ENCODE data around the gene PRKN. TPM values are rescaled to one million over a fixed set of nuclear protein-coding genes. Genes with fewer than 3 reads are reported as not detected.

Gene PRKN
- total and polyA plus RNA-seq, 2 experiments from 2014 or later, result 0.10 to 0.84 TPM

DNA sequence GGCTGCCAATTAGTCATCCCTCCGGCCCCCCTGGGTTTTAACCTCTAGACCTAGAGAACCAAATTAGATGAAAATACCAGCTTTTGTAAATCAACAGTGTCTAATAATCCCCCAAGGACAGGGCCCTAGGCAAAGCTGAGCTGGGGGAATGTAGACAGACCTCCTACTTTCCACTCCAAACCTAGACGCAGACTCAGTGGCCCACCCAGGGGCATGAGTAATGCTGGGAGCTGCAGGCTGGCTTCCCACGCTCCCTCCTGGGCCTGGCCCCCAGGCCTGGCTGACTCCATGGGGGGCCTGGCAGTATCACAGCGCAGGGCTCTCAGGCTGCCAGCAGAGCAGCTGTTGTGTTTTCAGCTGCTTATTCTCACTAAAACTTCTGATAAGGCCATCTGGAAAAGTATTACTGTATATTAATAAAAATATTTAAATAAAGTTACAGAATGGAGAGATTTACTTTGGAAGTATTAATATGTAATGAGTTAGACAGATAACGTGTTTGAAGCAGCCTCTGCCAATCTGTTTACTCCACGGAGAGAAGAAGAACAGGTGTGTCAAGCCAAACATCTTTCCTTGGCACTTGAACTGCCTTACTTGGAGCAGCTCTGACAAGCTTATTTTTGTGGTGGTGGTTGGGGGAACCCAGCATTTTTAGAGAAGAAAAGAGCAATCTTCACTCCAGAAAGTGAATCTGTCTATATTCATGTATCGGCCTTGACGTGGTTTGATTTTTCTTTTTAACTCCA is 1309.7 kb downstream of the PRKN start:
- Histone ChIP-seq H3K9me2 (ENCODE audit: insufficient read depth) (no peaks in the 10 kb centered on the region), H3K27me3 (ENCODE audit: insufficient read depth) (no peaks in the 10 kb centered on the region), H2AFZ (no peak overlapping the region), H4K20me1 (replicated peaks; ENCODE audit: insufficient read depth) (no peaks in the 10 kb centered on the region), H3F3A (replicated peaks; ENCODE audit: low read depth) (no peaks in the 10 kb centered on the region), H3K4me1 (ENCODE audit: insufficient read depth) (no peaks in the 10 kb centered on the region), H3K36me3 (ENCODE audit: insufficient read depth) (no peaks in the 10 kb centered on the region), H3K27ac (ENCODE audit: low read depth) (no peak overlapping the region), H3K4me3 (no peak overlapping the region), H3K4me2 (no peak overlapping the region), H3K79me2 (replicated peaks; ENCODE audit: insufficient read depth) (no peaks in the 10 kb centered on the region)
- Mint-ChIP-seq H3K9me3 (no peaks in the 10 kb centered on the region), H3K27ac (no peak overlapping the region), H3K4me3 (no peak overlapping the region), H3K27me3 (ENCODE audit: insufficient read depth, low read depth, poor library complexity) (peaks cover 6% of the 10 kb centered on the region), H3K4me1 (peaks cover 18% of the 10 kb centered on the region), H3K36me3 (ENCODE audit: low read depth) (no peaks in the 10 kb centered on the region)
- TF ChIP-seq, protein P1, sequence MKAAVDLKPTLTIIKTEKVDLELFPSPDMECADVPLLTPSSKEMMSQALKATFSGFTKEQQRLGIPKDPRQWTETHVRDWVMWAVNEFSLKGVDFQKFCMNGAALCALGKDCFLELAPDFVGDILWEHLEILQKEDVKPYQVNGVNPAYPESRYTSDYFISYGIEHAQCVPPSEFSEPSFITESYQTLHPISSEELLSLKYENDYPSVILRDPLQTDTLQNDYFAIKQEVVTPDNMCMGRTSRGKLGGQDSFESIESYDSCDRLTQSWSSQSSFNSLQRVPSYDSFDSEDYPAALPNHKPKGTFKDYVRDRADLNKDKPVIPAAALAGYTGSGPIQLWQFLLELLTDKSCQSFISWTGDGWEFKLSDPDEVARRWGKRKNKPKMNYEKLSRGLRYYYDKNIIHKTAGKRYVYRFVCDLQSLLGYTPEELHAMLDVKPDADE (IDR thresholded peaks at IDR 0.05), result no peak
- TF ChIP-seq ZNF331 (CRISPR knock-in tag; IDR thresholded peaks at IDR 0.05; ENCODE audit: low read depth), result no peak
- DNase-seq (ENCODE audit: low spot score) (peak; percentile 16), ATAC-seq (peak; percentile 63)

DNA sequence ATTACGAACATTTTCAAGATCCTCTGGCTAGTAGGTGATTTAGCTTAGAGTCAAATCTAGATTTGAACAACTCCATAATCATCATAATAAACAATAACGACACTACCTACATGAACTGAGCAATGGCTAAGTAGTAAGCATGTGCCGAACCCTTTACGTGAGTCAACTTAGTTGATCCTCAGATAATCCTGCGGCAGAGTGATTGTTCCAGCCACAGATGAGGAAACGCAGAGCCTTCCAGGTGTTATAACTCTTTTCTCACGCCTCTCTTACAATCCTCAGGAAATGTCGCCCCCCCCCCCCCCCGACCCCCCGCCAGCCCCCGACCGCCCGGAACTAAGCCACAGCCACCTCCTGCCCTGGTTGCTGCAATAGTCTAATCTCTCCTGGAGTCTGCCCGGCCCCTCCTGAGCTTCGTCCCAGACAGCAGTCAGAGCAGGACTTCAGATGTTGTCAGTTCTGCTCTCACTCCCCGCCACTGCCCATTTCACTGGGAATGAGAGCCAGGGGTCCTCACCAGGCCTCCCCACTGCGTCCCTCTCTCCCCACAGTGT is 1312.2 kb downstream of the PRKN start:
- Mint-ChIP-seq H3K27ac (no peak overlapping the region), H3K4me1 (peaks cover 18% of the 10 kb centered on the region), H3K9me3 (no peaks in the 10 kb centered on the region), H3K4me3 (no peak overlapping the region), H3K36me3 (ENCODE audit: low read depth) (no peaks in the 10 kb centered on the region), H3K27me3 (ENCODE audit: insufficient read depth, low read depth, poor library complexity) (peaks cover 6% of the 10 kb centered on the region)
- Histone ChIP-seq H2AFZ (peak overlapping the region; percentile 96), H3K27ac (ENCODE audit: low read depth) (no peak overlapping the region), H3K9me2 (ENCODE audit: insufficient read depth) (no peaks in the 10 kb centered on the region), H3K27me3 (ENCODE audit: insufficient read depth) (no peaks in the 10 kb centered on the region), H3K4me1 (ENCODE audit: insufficient read depth) (no peaks in the 10 kb centered on the region), H3K4me3 (no peak overlapping the region), H3F3A (replicated peaks; ENCODE audit: low read depth) (no peaks in the 10 kb centered on the region), H3K4me2 (no peak overlapping the region), H3K79me2 (replicated peaks; ENCODE audit: insufficient read depth) (no peaks in the 10 kb centered on the region), H3K36me3 (ENCODE audit: insufficient read depth) (no peaks in the 10 kb centered on the region), H4K20me1 (replicated peaks; ENCODE audit: insufficient read depth) (no peaks in the 10 kb centered on the region)
- DNase-seq (ENCODE audit: low spot score), result no peak
- ATAC-seq, result peak; percentile 20; the same call in 1 of the 3 replicates
- TF ChIP-seq ZNF114 (CRISPR knock-in tag; IDR thresholded peaks at IDR 0.05) (no peak), CREB1 (CRISPR knock-in tag; IDR thresholded peaks at IDR 0.05; ENCODE audit: low read depth) (no peak), JUNB (IDR thresholded peaks at IDR 0.05; ENCODE audit: unreplicated experiment) (no peak), EZH2 (IDR thresholded peaks at IDR 0.05; ENCODE audit: low read depth, unreplicated experiment) (no peak), STAT1 (IDR thresholded peaks at IDR 0.05; ENCODE audit: unreplicated experiment) (no peak), ZNF331 (CRISPR knock-in tag; IDR thresholded peaks at IDR 0.05; ENCODE audit: low read depth) (no peak), EZH2phosphoT487 (IDR thresholded peaks at IDR 0.05; ENCODE audit: unreplicated experiment) (no peak)
- TF ChIP-seq, protein P1 (IDR thresholded peaks at IDR 0.05), result no peak
- TF ChIP-seq, protein P2, sequence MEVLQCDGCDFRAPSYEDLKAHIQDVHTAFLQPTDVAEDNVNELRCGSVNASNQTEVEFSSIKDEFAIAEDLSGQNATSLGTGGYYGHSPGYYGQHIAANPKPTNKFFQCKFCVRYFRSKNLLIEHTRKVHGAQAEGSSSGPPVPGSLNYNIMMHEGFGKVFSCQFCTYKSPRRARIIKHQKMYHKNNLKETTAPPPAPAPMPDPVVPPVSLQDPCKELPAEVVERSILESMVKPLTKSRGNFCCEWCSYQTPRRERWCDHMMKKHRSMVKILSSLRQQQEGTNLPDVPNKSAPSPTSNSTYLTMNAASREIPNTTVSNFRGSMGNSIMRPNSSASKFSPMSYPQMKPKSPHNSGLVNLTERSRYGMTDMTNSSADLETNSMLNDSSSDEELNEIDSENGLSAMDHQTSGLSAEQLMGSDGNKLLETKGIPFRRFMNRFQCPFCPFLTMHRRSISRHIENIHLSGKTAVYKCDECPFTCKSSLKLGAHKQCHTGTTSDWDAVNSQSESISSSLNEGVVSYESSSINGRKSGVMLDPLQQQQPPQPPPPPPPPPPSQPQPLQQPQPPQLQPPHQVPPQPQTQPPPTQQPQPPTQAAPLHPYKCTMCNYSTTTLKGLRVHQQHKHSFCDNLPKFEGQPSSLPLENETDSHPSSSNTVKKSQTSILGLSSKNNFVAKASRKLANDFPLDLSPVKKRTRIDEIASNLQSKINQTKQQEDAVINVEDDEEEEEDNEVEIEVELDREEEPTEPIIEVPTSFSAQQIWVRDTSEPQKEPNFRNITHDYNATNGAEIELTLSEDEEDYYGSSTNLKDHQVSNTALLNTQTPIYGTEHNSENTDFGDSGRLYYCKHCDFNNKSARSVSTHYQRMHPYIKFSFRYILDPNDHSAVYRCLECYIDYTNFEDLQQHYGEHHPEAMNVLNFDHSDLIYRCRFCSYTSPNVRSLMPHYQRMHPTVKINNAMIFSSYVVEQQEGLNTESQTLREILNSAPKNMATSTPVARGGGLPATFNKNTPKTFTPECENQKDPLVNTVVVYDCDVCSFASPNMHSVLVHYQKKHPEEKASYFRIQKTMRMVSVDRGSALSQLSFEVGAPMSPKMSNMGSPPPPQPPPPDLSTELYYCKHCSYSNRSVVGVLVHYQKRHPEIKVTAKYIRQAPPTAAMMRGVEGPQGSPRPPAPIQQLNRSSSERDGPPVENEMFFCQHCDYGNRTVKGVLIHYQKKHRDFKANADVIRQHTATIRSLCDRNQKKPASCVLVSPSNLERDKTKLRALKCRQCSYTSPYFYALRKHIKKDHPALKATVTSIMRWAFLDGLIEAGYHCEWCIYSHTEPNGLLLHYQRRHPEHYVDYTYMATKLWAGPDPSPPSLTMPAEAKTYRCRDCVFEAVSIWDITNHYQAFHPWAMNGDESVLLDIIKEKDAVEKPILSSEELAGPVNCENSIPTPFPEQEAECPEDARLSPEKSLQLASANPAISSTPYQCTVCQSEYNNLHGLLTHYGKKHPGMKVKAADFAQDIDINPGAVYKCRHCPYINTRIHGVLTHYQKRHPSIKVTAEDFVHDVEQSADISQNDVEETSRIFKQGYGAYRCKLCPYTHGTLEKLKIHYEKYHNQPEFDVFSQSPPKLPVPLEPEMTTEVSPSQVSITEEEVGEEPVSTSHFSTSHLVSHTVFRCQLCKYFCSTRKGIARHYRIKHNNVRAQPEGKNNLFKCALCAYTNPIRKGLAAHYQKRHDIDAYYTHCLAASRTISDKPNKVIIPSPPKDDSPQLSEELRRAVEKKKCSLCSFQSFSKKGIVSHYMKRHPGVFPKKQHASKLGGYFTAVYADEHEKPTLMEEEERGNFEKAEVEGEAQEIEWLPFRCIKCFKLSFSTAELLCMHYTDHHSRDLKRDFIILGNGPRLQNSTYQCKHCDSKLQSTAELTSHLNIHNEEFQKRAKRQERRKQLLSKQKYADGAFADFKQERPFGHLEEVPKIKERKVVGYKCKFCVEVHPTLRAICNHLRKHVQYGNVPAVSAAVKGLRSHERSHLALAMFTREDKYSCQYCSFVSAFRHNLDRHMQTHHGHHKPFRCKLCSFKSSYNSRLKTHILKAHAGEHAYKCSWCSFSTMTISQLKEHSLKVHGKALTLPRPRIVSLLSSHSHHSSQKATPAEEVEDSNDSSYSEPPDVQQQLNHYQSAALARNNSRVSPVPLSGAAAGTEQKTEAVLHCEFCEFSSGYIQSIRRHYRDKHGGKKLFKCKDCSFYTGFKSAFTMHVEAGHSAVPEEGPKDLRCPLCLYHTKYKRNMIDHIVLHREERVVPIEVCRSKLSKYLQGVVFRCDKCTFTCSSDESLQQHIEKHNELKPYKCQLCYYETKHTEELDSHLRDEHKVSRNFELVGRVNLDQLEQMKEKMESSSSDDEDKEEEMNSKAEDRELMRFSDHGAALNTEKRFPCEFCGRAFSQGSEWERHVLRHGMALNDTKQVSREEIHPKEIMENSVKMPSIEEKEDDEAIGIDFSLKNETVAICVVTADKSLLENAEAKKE (CRISPR knock-in tag; IDR thresholded peaks at IDR 0.05), result no peak
- TF ChIP-seq, protein P3, sequence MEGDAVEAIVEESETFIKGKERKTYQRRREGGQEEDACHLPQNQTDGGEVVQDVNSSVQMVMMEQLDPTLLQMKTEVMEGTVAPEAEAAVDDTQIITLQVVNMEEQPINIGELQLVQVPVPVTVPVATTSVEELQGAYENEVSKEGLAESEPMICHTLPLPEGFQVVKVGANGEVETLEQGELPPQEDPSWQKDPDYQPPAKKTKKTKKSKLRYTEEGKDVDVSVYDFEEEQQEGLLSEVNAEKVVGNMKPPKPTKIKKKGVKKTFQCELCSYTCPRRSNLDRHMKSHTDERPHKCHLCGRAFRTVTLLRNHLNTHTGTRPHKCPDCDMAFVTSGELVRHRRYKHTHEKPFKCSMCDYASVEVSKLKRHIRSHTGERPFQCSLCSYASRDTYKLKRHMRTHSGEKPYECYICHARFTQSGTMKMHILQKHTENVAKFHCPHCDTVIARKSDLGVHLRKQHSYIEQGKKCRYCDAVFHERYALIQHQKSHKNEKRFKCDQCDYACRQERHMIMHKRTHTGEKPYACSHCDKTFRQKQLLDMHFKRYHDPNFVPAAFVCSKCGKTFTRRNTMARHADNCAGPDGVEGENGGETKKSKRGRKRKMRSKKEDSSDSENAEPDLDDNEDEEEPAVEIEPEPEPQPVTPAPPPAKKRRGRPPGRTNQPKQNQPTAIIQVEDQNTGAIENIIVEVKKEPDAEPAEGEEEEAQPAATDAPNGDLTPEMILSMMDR (conservative IDR thresholded peaks at IDR 0.05; ENCODE audit: low read depth in 2 of 2), result no peak

Data from GM23338 (cell line).